ENCODE results near the gene GTPBP3.

Gene GTPBP3

DNA sequence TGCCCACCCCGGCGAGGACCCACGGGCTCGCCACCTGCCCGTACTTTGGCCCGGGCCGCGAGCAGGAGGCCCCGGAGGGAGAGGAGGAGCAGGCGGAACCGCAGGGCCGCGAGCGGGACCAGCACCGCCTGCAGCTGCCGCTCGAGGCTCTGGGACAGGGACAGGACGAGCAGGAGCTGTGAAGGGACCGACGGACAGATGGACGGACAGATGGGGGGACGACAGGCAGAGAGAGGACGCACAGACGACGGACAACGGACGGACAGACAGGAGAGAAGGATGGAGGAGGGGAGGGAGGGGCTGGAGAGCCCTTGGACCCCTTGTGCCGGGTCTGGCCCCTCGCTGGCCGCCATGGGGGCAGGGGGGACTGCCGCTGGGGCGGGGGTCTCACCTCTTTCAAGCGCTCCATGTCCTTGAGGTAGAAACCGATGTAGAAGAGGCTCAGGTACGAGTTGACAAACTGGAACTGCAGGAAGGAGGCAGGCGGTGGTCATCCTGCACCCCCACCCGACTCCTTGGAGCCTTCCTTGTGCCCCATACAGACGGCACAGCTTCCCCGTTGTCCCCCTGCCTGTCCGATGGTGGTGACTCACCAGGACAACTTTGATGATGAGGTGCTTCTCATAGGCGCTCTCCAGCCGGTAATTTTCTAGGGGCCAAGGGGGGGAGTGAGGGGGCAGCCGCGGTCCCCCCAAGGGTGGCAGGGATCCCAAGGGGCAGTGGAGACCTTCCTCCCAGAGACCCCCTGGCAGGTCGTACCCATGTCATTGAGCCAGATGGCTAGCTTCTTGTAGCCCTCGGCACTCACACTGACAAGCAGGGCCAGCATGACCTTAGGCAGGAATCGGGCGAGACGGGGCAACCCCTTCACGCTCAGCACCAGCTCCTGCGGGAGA lies 7.7 kb upstream of the GTPBP3 start:
- TF ChIP-seq CTCF (IDR thresholded peaks at IDR 0.05; ENCODE audit: low read depth, low read length): no peak
- H3K4me3 ChIP-seq (ENCODE audit: low read depth, low read length): no peak overlapping the region

DNA sequence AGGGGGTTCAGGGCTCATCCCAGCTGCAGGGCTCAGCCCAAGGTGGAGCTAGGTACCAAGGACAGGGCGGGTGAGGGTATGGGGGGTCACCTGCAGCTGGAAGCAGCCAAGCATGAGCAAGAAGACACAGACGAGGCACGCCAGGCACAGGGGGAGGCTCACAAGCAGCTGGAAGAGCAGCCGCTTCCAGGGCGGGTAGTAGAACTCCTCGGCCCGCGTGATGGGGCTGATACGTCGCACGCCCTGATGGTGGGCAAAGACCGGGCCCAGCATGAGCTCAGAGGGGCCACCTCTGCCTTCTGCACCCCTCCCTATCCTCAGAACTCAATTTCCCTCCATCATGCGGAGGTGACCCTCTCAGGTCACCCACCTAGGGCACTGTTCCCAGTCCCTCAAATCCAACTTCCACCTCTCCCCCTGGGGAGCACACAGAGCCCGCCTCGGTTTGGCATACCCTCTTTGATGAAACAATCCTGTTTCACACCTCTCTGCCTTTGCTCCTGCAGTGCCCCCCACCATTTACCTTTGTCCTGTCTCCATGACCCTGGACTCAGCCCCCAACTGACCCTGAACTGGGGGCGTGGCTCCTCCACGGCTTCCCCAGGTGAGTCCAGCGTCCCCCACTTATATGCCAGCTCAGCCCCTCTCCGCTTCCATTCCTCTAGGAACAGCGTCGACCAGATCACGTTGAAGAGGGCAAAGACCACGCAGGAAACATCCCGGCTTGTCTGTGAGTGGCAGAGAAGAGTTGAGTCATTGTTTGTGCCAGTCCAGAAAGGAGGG lies 6.9 kb upstream of the GTPBP3 start:
- no peak overlapping the region for H3K4me3 ChIP-seq (ENCODE audit: low read depth, low read length)
- TF ChIP-seq CTCF (IDR thresholded peaks at IDR 0.05; ENCODE audit: low read depth, low read length): no peak

GRCh38 chr19:17331045-17331558 lies 6.3 kb upstream of the GTPBP3 start:
- TF ChIP-seq CTCF (IDR thresholded peaks at IDR 0.05; ENCODE audit: low read depth, low read length): no peak
- no peak overlapping the region for H3K4me3 ChIP-seq (ENCODE audit: low read depth, low read length)

- no peak for TF ChIP-seq CTCF (IDR thresholded peaks at IDR 0.05; ENCODE audit: low read depth, low read length)
These were observed 5.0 kb upstream of the GTPBP3 start for GRCh38 chr19:17332360-17332676.

GRCh38 chr19:17332677-17333581 lies 4.4 kb upstream of the GTPBP3 start:
- TF ChIP-seq CTCF (IDR thresholded peaks at IDR 0.05; ENCODE audit: low read depth, low read length): no peak
- H3K4me3 ChIP-seq (ENCODE audit: low read depth, low read length): no peak overlapping the region

More at GRCh38 chr19:17332360-17332676, 5.0 kb upstream of the GTPBP3 start:
- H3K4me3 ChIP-seq (ENCODE audit: low read depth, low read length): no peak overlapping the region

DNA sequence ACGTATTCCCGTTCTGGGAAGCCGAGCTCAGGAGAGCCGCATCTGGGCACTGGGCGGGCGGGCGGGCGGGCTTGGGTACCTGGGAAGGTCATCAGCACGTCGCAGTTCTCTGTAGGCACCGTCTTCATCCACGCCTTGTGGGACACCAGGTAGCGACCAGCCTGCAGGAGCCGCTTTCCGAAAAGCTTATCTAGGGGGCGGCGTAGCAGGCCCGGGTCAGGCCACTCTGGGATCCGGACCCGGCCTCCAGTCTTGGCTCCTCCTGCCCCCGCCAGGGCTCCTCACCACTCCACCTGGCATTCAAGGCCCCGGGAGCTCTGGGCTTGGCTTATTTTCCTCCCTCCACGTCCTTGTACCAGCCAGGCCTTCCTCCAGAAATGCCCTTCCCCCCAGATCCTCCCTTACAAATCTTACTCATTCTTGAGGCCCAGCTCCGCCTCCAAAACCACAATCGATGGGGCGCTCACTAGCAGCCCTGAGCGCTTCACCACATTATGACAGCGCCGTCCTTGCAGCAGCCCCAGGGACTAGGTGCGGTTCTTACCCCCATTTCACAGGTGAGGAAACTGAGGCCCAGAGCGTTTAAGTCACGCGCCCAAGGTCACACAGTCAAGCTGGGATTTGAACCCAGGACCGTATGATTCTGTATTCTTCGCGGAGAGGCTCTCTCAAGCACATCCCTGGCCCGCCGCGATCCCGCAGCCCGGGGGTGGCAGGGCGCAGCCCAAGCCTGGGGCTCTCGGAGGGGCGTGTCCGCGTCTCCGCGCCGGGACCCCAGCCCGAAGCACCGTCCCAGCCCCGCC lies 3.5 kb upstream of the GTPBP3 start:
- peak overlapping the region; percentile 82 for H3K4me3 ChIP-seq (ENCODE audit: low read depth, low read length)

More for the DNA sequence above, 3.5 kb upstream of the GTPBP3 start:
- no peak for TF ChIP-seq CTCF (IDR thresholded peaks at IDR 0.05; ENCODE audit: low read depth, low read length)

Measured in WI38 (cell line).